Hepatocyte (in vitro differentiated cells): Measurements from ENCODE around the gene CACNG6. TPM values are rescaled to one million over a fixed set of nuclear protein-coding genes. Genes with fewer than 3 reads are reported as not detected.
A peak's percentile ranks its signal among the peaks of the same experiment; 100 is the strongest.
"Not testable (repeated sequence)": the region's sequence is repeated elsewhere in the genome, so short reads cannot be mapped to it uniquely, and the experiment has no call there.

ENCODE experiments used
- DNase-seq: peaks from one replicate; pipeline ENCODE4 v3.0.0-alpha.2; 2016; ENCODE audit warnings: low spot score
- H2AFZ ChIP-seq: fragments of 200-600 bp; sonication (generic); 2 replicates; pipeline ENCODE4 v1.6.0; 2016; ENCODE audit warnings: antibody characterized with exemption, mild to moderate bottlenecking
- H3K27ac ChIP-seq: fragments of 200-600 bp; sonication (generic); 2 replicates; pipeline ENCODE4 v1.5.1; 2016; ENCODE audit warnings: mild to moderate bottlenecking
- H3K27me3 ChIP-seq: fragments of 200-600 bp; sonication (generic); 2 replicates; pipeline ENCODE4 v1.6.1; 2016
- H3K36me3 ChIP-seq: fragments of 200-600 bp; sonication (generic); replicated peaks from 2 replicates; pipeline ENCODE4 v1.5.1; 2016; ENCODE audit warnings: low read depth; ENCODE audit not compliant: insufficient read depth
- H3K4me1 ChIP-seq: fragments of 200-600 bp; sonication (generic); 2 replicates; pipeline ENCODE4 v1.5.1; 2016; ENCODE audit warnings: mild to moderate bottlenecking, moderate library complexity; ENCODE audit not compliant: insufficient read depth
- H3K4me2 ChIP-seq: fragments of 200-600 bp; sonication (generic); 2 replicates; pipeline ENCODE4 v1.6.0; 2016
- H3K4me3 ChIP-seq: fragments of 200-600 bp; sonication (generic); 2 replicates; pipeline ENCODE4 v1.5.1; 2016; ENCODE audit warnings: mild to moderate bottlenecking
- H3K79me2 ChIP-seq: fragments of 200-600 bp; sonication (generic); 2 replicates; pipeline ENCODE4 v1.6.0; 2017; ENCODE audit warnings: mild to moderate bottlenecking
- H3K9me2 ChIP-seq: fragments of 200-600 bp; sonication (generic); replicated peaks from 2 replicates; pipeline ENCODE4 v1.6.0; 2017; ENCODE audit warnings: mild to moderate bottlenecking; ENCODE audit not compliant: insufficient read depth
- H3K9me3 ChIP-seq: fragments of 200-600 bp; sonication (generic); 2 replicates; pipeline ENCODE4 v1.5.1; 2016; ENCODE audit warnings: low read depth, mild to moderate bottlenecking
- H4K20me1 ChIP-seq: fragments of 200-600 bp; sonication (generic); 2 replicates; pipeline ENCODE4 v1.6.0; 2016; ENCODE audit warnings: mild to moderate bottlenecking; ENCODE audit not compliant: insufficient read depth, poor library complexity, severe bottlenecking
- CTCF ChIP-seq: fragments of 200-600 bp; sonication (generic); IDR thresholded peaks from 2 replicates; pipeline ENCODE4 v1.5.1; 2016; ENCODE audit warnings: antibody characterized with exemption, mild to moderate bottlenecking; ENCODE audit not compliant: poor library complexity
- EZH2 ChIP-seq: fragments of 200-600 bp; sonication (generic); IDR thresholded peaks from 2 replicates; pipeline ENCODE4 v1.6.1; 2016; ENCODE audit warnings: antibody characterized with exemption, mild to moderate bottlenecking, borderline replicate concordance
- EZH2phosphoT487 ChIP-seq: fragments of 200-600 bp; sonication (generic); IDR thresholded peaks from one replicate; pipeline ENCODE4 v1.6.1; 2018; ENCODE audit warnings: antibody characterized with exemption, mild to moderate bottlenecking, low read depth, moderate library complexity; ENCODE audit not compliant: unreplicated experiment, severe bottlenecking
- WGBS: methylation state at CpG from one replicate; pipeline ENCODE4 v1.1.6; 2016; ENCODE audit warnings: low lambda C conversion rate; ENCODE audit errors: missing lambda C conversion rate; 5-methylcytosine and 5-hydroxymethylcytosine counted together
- polyA plus RNA-seq: library from polyadenylated mRNA; unstranded; fragments of >200 nt; fragmentation: Nextera tagmentation; extraction: Ambion mirVana; gene quantifications from 2 replicates; pipeline ENCODE4 v1.2.1, GENCODE V29; 2016
- total RNA-seq: library from RNA; depleted of rRNA; stranded (reverse); fragments of >200 nt; gene quantifications from 2 replicates; pipeline ENCODE4 v1.2.3, GENCODE V29; 2014

The CACNG6 gene
- total and polyA plus RNA-seq, 2 experiments from 2014 or later = 0.23 TPM; not detected in 1

GRCh38 chr19:54029930-54030490, 38.6 kb downstream of the CACNG6 start:
- Histone ChIP-seq H3K4me2 (no peak overlapping the region), H3K27me3 (no peaks in the 10 kb centered on the region), H4K20me1 (no peaks in the 10 kb centered on the region), H2AFZ (no peak overlapping the region), H3K4me1 (no peaks in the 10 kb centered on the region), H3K4me3 (no peak overlapping the region), H3K27ac (no peak overlapping the region), H3K36me3 (no peaks in the 10 kb centered on the region), H3K9me2 (no peaks in the 10 kb centered on the region), H3K79me2 (no peaks in the 10 kb centered on the region), H3K9me3 (no peaks in the 10 kb centered on the region)
- TF ChIP-seq EZH2phosphoT487 (no peak), EZH2 (no peak), CTCF (peak; percentile 60)
- peak; percentile 80 for DNase-seq
- 40% methylated on average over 9 of the region's 9 CpGs for WGBS

GRCh38 chr19:54030895-54031586, 39.6 kb downstream of the CACNG6 start:
- no peaks in the 10 kb centered on the region for H3K27me3 ChIP-seq
- no peaks in the 10 kb centered on the region for H3K4me1 ChIP-seq
- H3K79me2 ChIP-seq = no peaks in the 10 kb centered on the region
- DNase-seq = no peak
- H3K27ac ChIP-seq = no peak overlapping the region
- H3K36me3 ChIP-seq = no peaks in the 10 kb centered on the region
- 51% methylated on average over 13 of the region's 13 CpGs for WGBS
- no peak overlapping the region for H3K4me2 ChIP-seq
- no peaks in the 10 kb centered on the region for H3K9me2 ChIP-seq
- no peak overlapping the region for H3K4me3 ChIP-seq
- no peak for TF ChIP-seq EZH2phosphoT487
- no peak for TF ChIP-seq EZH2
- TF ChIP-seq CTCF = peak; percentile 42
- H4K20me1 ChIP-seq = no peaks in the 10 kb centered on the region
- H2AFZ ChIP-seq = no peak overlapping the region
- no peaks in the 10 kb centered on the region for H3K9me3 ChIP-seq

- H3K36me3 ChIP-seq = no peaks in the 10 kb centered on the region
- no peaks in the 10 kb centered on the region for H3K79me2 ChIP-seq
- H4K20me1 ChIP-seq = no peaks in the 10 kb centered on the region
- no peaks in the 10 kb centered on the region for H3K4me1 ChIP-seq
- H3K4me3 ChIP-seq = no peak overlapping the region
- WGBS = 50% methylated on average over 4 of the region's 4 CpGs
- H3K27ac ChIP-seq = no peak overlapping the region
- no peaks in the 10 kb centered on the region for H3K27me3 ChIP-seq
- H2AFZ ChIP-seq = no peak overlapping the region
- no peak for DNase-seq
- H3K4me2 ChIP-seq = no peak overlapping the region
- H3K9me3 ChIP-seq = no peaks in the 10 kb centered on the region
- TF ChIP-seq EZH2phosphoT487 (no peak), EZH2 (no peak), CTCF (no peak)
- no peaks in the 10 kb centered on the region for H3K9me2 ChIP-seq
Observed at GRCh38 chr19:54035215-54036178, 44.1 kb downstream of the CACNG6 start.

GRCh38 chr19:54036542-54036941, 45.1 kb downstream of the CACNG6 start:
- H4K20me1 ChIP-seq, H3K9me2 ChIP-seq, H2AFZ ChIP-seq, H3K27me3 ChIP-seq, H3K27ac ChIP-seq, H3K79me2 ChIP-seq, H3K4me3 ChIP-seq, DNase-seq, H3K4me1 ChIP-seq, H3K4me2 ChIP-seq, H3K9me3 ChIP-seq, H3K36me3 ChIP-seq: not testable (repeated sequence)
- 77% methylated on average over 5 of the region's 5 CpGs for WGBS
